ENCODE data around the gene LRP1B. TPM values are rescaled to one million over a fixed set of nuclear protein-coding genes. Genes with fewer than 3 reads are reported as not detected.

Gene LRP1B
- total RNA-seq, 1 experiment from 2014 or later: 0.52 TPM

GRCh38 chr2:141871913-141872634 lies 258.7 kb downstream of the LRP1B start:
- Mint-ChIP-seq H3K9me3 (no peaks in the 10 kb centered on the region), H3K27ac (peak overlapping the region; percentile 97), H3K4me3 (peak overlapping the region; percentile 53), H3K27me3 (ENCODE audit: low read depth) (no peaks in the 10 kb centered on the region), H3K4me1 (peaks cover 42% of the 10 kb centered on the region), H3K36me3 (no peaks in the 10 kb centered on the region)
- ATAC-seq (peak; percentile 69), DNase-seq (ENCODE audit: low spot score) (no peak)
- ChIA-PET POLR2A (no interaction called here), CTCF (no interaction called here)
- TF ChIP-seq ZNF317 (CRISPR knock-in tag; IDR thresholded peaks at IDR 0.05; ENCODE audit: borderline replicate concordance, low read depth): no peak
- TF ChIP-seq TEAD1 (CRISPR knock-in tag; IDR thresholded peaks at IDR 0.05): no peak
- no peak for TF ChIP-seq ATF2 (CRISPR knock-in tag; IDR thresholded peaks at IDR 0.05; ENCODE audit: borderline replicate concordance, low read depth)
- TF ChIP-seq RORB (CRISPR knock-in tag; IDR thresholded peaks at IDR 0.05): no peak
- TF ChIP-seq ZNF512 (CRISPR knock-in tag; IDR thresholded peaks at IDR 0.05; ENCODE audit: borderline replicate concordance): no peak
- no peak for TF ChIP-seq AFF4 (CRISPR knock-in tag; IDR thresholded peaks at IDR 0.05; ENCODE audit: borderline replicate concordance)
- TF ChIP-seq SOX15 (CRISPR knock-in tag; IDR thresholded peaks at IDR 0.05): no peak
- no peak for TF ChIP-seq E2F1 (CRISPR knock-in tag; IDR thresholded peaks at IDR 0.05)
- TF ChIP-seq ZNF263 (CRISPR knock-in tag; IDR thresholded peaks at IDR 0.05; ENCODE audit: low read depth): no peak
- no peak for TF ChIP-seq ETV6 (CRISPR knock-in tag; IDR thresholded peaks at IDR 0.05)
- no peak for TF ChIP-seq MYBL2 (CRISPR knock-in tag; IDR thresholded peaks at IDR 0.05)
- TF ChIP-seq E2F4 (CRISPR knock-in tag; IDR thresholded peaks at IDR 0.05; ENCODE audit: borderline replicate concordance, low read depth): no peak
- TF ChIP-seq STAT6 (CRISPR knock-in tag; conservative IDR thresholded peaks at IDR 0.05; ENCODE audit: low read depth): no peak
- no peak for TF ChIP-seq IRF2 (CRISPR knock-in tag; IDR thresholded peaks at IDR 0.05; ENCODE audit: borderline replicate concordance, low read depth)
- no peak for TF ChIP-seq ZNF219 (CRISPR knock-in tag; IDR thresholded peaks at IDR 0.05; ENCODE audit: borderline replicate concordance)
- no peak for TF ChIP-seq ZMAT4 (CRISPR knock-in tag; IDR thresholded peaks at IDR 0.05)
- TF ChIP-seq ARID4B (CRISPR knock-in tag; IDR thresholded peaks at IDR 0.05; ENCODE audit: borderline replicate concordance): no peak
- TF ChIP-seq GRHL2 (CRISPR knock-in tag; IDR thresholded peaks at IDR 0.05; ENCODE audit: insufficient replicate concordance, severe bottlenecking): no peak
- no peak for TF ChIP-seq SP1 (CRISPR knock-in tag; conservative IDR thresholded peaks at IDR 0.05)

All from WTC11 (cell line).